ENCODE results near the gene DMD.

Gene DMD

GRCh38 chrX:31889088-31889487, 1322.3 kb downstream of the DMD start:
- H3K4me1 Mint-ChIP-seq, result no peaks in the 10 kb centered on the region
- H3K27ac Mint-ChIP-seq, result no peak overlapping the region
- H3K9me3 Mint-ChIP-seq, result no peaks in the 10 kb centered on the region
- DNase-seq, result no peak
- H3K36me3 Mint-ChIP-seq, result no peaks in the 10 kb centered on the region
- H3K27me3 Mint-ChIP-seq, result no peaks in the 10 kb centered on the region
- H3K4me3 Mint-ChIP-seq, result no peak overlapping the region
- no peak for ATAC-seq (replicated peaks)

- H3K9me3 Mint-ChIP-seq, result no peaks in the 10 kb centered on the region
- H3K27me3 Mint-ChIP-seq, result no peaks in the 10 kb centered on the region
- H3K27ac Mint-ChIP-seq, result no peak overlapping the region
- no peaks in the 10 kb centered on the region for H3K4me1 Mint-ChIP-seq
- DNase-seq (no peak), ATAC-seq (replicated peaks) (no peak)
- no peak overlapping the region for H3K4me3 Mint-ChIP-seq
- no peaks in the 10 kb centered on the region for H3K36me3 Mint-ChIP-seq
These were observed 1326.8 kb downstream of the DMD start for GRCh38 chrX:31884535-31884934.

GRCh38 chrX:31872007-31872406, 1339.3 kb downstream of the DMD start:
- Mint-ChIP-seq H3K9me3 (no peaks in the 10 kb centered on the region), H3K36me3 (no peaks in the 10 kb centered on the region), H3K27me3 (no peaks in the 10 kb centered on the region), H3K27ac (no peak overlapping the region), H3K4me1 (no peaks in the 10 kb centered on the region), H3K4me3 (no peak overlapping the region)
- ATAC-seq (replicated peaks), result no peak
- DNase-seq, result no peak

- Mint-ChIP-seq H3K9me3 (peaks cover 2 to 5% of the 10 kb centered on the region in 2 donors), H3K36me3 (no peaks in the 10 kb centered on the region), H3K27ac (no peak overlapping the region), H3K4me1 (no peaks in the 10 kb centered on the region), H3K4me3 (no peak overlapping the region), H3K27me3 (no peaks in the 10 kb centered on the region)
- DNase-seq (no peak), ATAC-seq (replicated peaks) (no peak)
These were observed 1341.1 kb downstream of the DMD start for GRCh38 chrX:31870267-31870666.

- DNase-seq (no peak), ATAC-seq (replicated peaks) (no peak)
- Mint-ChIP-seq H3K36me3 (no peaks in the 10 kb centered on the region), H3K27me3 (no peaks in the 10 kb centered on the region), H3K4me3 (no peak overlapping the region), H3K9me3 (no peaks in the 10 kb centered on the region), H3K27ac (no peak overlapping the region), H3K4me1 (no peaks in the 10 kb centered on the region)
These were observed 1350.7 kb downstream of the DMD start for GRCh38 chrX:31860686-31861085.

- Mint-ChIP-seq H3K27ac (no peak overlapping the region), H3K9me3 (no peaks in the 10 kb centered on the region), H3K36me3 (no peaks in the 10 kb centered on the region), H3K4me3 (no peak overlapping the region), H3K4me1 (no peaks in the 10 kb centered on the region), H3K27me3 (no peaks in the 10 kb centered on the region)
- DNase-seq (no peak), ATAC-seq (replicated peaks) (no peak)
These were observed 1352.4 kb downstream of the DMD start for GRCh38 chrX:31858915-31859314.

GRCh38 chrX:31854716-31855115, 1356.6 kb downstream of the DMD start:
- H3K36me3 Mint-ChIP-seq, result no peaks in the 10 kb centered on the region
- ATAC-seq (replicated peaks) (no peak), DNase-seq (no peak)
- no peaks in the 10 kb centered on the region for H3K4me1 Mint-ChIP-seq
- H3K27ac Mint-ChIP-seq, result no peak overlapping the region
- peaks cover 4 to 6% of the 10 kb centered on the region in 2 donors for H3K9me3 Mint-ChIP-seq
- no peaks in the 10 kb centered on the region for H3K27me3 Mint-ChIP-seq
- no peak overlapping the region for H3K4me3 Mint-ChIP-seq

GRCh38 chrX:31851761-31852160, 1359.6 kb downstream of the DMD start:
- peaks cover 4 to 6% of the 10 kb centered on the region in 2 donors for H3K9me3 Mint-ChIP-seq
- no peaks in the 10 kb centered on the region for H3K4me1 Mint-ChIP-seq
- H3K36me3 Mint-ChIP-seq, result no peaks in the 10 kb centered on the region
- H3K4me3 Mint-ChIP-seq, result no peak overlapping the region
- H3K27me3 Mint-ChIP-seq, result no peaks in the 10 kb centered on the region
- H3K27ac Mint-ChIP-seq, result no peak overlapping the region
- no peak for DNase-seq
- no peak for ATAC-seq (replicated peaks)

GRCh38 chrX:31847773-31848172, 1363.6 kb downstream of the DMD start:
- H3K9me3 Mint-ChIP-seq, result peaks cover 4 to 6% of the 10 kb centered on the region in 2 donors
- no peaks in the 10 kb centered on the region for H3K4me1 Mint-ChIP-seq

GRCh38 chrX:31845003-31845402, 1366.3 kb downstream of the DMD start:
- Mint-ChIP-seq H3K27ac (no peak overlapping the region), H3K27me3 (no peaks in the 10 kb centered on the region), H3K4me3 (no peak overlapping the region), H3K9me3 (no peaks in the 10 kb centered on the region), H3K4me1 (no peaks in the 10 kb centered on the region), H3K36me3 (no peaks in the 10 kb centered on the region)
- no peak for ATAC-seq (replicated peaks)
- no peak for DNase-seq

More at GRCh38 chrX:31847773-31848172, 1363.6 kb downstream of the DMD start:
- DNase-seq (no peak), ATAC-seq (replicated peaks) (no peak)
- Mint-ChIP-seq H3K36me3 (no peaks in the 10 kb centered on the region), H3K27me3 (no peaks in the 10 kb centered on the region), H3K27ac (no peak overlapping the region), H3K4me3 (no peak overlapping the region)

- no peak for DNase-seq
- Mint-ChIP-seq H3K4me1 (no peaks in the 10 kb centered on the region), H3K27me3 (no peaks in the 10 kb centered on the region), H3K36me3 (no peaks in the 10 kb centered on the region), H3K4me3 (no peak overlapping the region), H3K27ac (no peak overlapping the region), H3K9me3 (no peaks in the 10 kb centered on the region)
- ATAC-seq (replicated peaks), result no peak
These were observed 1372.7 kb downstream of the DMD start for GRCh38 chrX:31838617-31839016.

- ATAC-seq (replicated peaks) (no peak), DNase-seq (no peak)
- Mint-ChIP-seq H3K27me3 (no peaks in the 10 kb centered on the region), H3K36me3 (no peaks in the 10 kb centered on the region), H3K4me3 (no peak overlapping the region), H3K4me1 (no peaks in the 10 kb centered on the region), H3K9me3 (no peaks in the 10 kb centered on the region), H3K27ac (no peak overlapping the region)
These were observed 1373.8 kb downstream of the DMD start for GRCh38 chrX:31837445-31838049.

GRCh38 chrX:31836479-31836878, 1374.9 kb downstream of the DMD start:
- no peaks in the 10 kb centered on the region for H3K9me3 Mint-ChIP-seq
- no peak overlapping the region for H3K4me3 Mint-ChIP-seq
- H3K27me3 Mint-ChIP-seq, result no peaks in the 10 kb centered on the region
- H3K36me3 Mint-ChIP-seq, result no peaks in the 10 kb centered on the region
- DNase-seq, result no peak
- no peaks in the 10 kb centered on the region for H3K4me1 Mint-ChIP-seq
- no peak overlapping the region for H3K27ac Mint-ChIP-seq
- ATAC-seq (replicated peaks), result no peak

GRCh38 chrX:31832263-31832662, 1379.1 kb downstream of the DMD start:
- Mint-ChIP-seq H3K36me3 (no peaks in the 10 kb centered on the region), H3K9me3 (peaks cover 0 to 3% of the 10 kb centered on the region in 2 donors), H3K27me3 (no peaks in the 10 kb centered on the region), H3K4me3 (no peak overlapping the region), H3K27ac (no peak overlapping the region), H3K4me1 (no peaks in the 10 kb centered on the region)
- ATAC-seq (replicated peaks), result no peak
- DNase-seq, result no peak

GRCh38 chrX:31820430-31821210, 1390.7 kb downstream of the DMD start:
- H3K4me1 Mint-ChIP-seq, result no peaks in the 10 kb centered on the region
- H3K36me3 Mint-ChIP-seq, result no peaks in the 10 kb centered on the region

More at GRCh38 chrX:31820430-31821210, 1390.7 kb downstream of the DMD start:
- H3K4me3 Mint-ChIP-seq, result no peak overlapping the region
- H3K27me3 Mint-ChIP-seq, result no peaks in the 10 kb centered on the region
- DNase-seq (no peak), ATAC-seq (replicated peaks) (no peak)
- H3K9me3 Mint-ChIP-seq, result peaks cover 0 to 4% of the 10 kb centered on the region in 2 donors
- no peak overlapping the region for H3K27ac Mint-ChIP-seq

Data from stimulated activated naive B cell treated with anti-CD40 and anti-IgM and Interleukin-4, amounts not matched to agents 10 μg/mL and 1 μg/mL and 100 μg/mL, for 72 hours (primary cell).